ENCODE results near the gene RUBCN.
"Not testable (repeated sequence)": the region's sequence is repeated elsewhere in the genome, so short reads cannot be mapped to it uniquely, and the experiment has no call there.

DNA sequence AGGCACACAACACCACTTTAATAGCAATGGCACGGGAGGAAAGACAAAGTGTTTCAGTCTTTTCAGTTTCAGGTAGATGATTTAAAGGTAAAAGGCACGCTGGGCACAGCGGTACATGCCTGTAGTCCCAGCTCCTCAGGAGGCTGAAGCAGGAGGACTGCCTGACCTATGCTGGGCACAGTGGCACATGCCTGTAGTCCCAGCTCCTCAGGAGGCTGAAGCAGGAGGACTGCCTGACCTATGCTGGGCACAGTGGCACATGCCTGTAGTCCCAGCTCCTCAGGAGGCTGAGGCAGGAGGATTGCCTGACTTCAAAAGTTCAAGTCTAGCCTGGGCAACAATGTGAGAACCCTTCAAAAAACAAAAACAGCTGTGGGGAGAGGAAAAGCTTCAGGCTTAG lies 8.8 kb downstream of the RUBCN start:
- TF ChIP-seq CTCF (IDR thresholded peaks at IDR 0.05; ENCODE audit: insufficient read depth, low read depth, low read length); EZH2 (IDR thresholded peaks at IDR 0.05; ENCODE audit: insufficient read depth, low read length): not testable (repeated sequence)

Data from astrocyte (in vitro differentiated cells and primary cell).